Neuronal stem cell (in vitro differentiated cells): ENCODE measurements around the gene NECTIN1.

Experiments used
- DNase-seq: peaks from one replicate; pipeline ENCODE4 v3.0.0-alpha.2; 2013; ENCODE audit warnings: low spot score
- H2AFZ ChIP-seq: one replicate; pipeline ENCODE4 v1.6.1; 2013; ENCODE audit warnings: mild to moderate bottlenecking, low read length, inconsistent platforms
- H2AK5ac ChIP-seq: 2 replicates; pipeline ENCODE4 v1.6.1; 2013; ENCODE audit warnings: low read depth, mild to moderate bottlenecking, inconsistent platforms, low read length, moderate library complexity, mixed read lengths
- H2BK120ac ChIP-seq: 2 replicates; pipeline ENCODE4 v1.6.1; 2013; ENCODE audit warnings: low read depth, mild to moderate bottlenecking, inconsistent platforms, low read length, moderate library complexity, mixed read lengths
- H2BK12ac ChIP-seq: one replicate; pipeline ENCODE4 v1.6.1; 2013; ENCODE audit warnings: low read length, inconsistent platforms
- H2BK15ac ChIP-seq: 2 replicates; pipeline ENCODE4 v1.6.1; 2013; ENCODE audit warnings: mild to moderate bottlenecking, low read length, inconsistent platforms, mixed read lengths
- H2BK5ac ChIP-seq: one replicate; pipeline ENCODE4 v1.6.1; 2013; ENCODE audit warnings: inconsistent platforms, mild to moderate bottlenecking, low read length, moderate library complexity
- H3K14ac ChIP-seq: one replicate; pipeline ENCODE4 v1.6.1; 2013; ENCODE audit warnings: low read length, inconsistent platforms
- H3K18ac ChIP-seq: 2 replicates; pipeline ENCODE4 v1.6.1; 2013; ENCODE audit warnings: low read length, inconsistent platforms
- H3K23ac ChIP-seq: 2 replicates; pipeline ENCODE4 v1.6.1; 2013; ENCODE audit warnings: low read depth, mild to moderate bottlenecking, mixed read lengths, low read length, inconsistent platforms; ENCODE audit not compliant: poor library complexity
- H3K27ac ChIP-seq: replicated peaks from 3 replicates; pipeline ENCODE4 v1.5.1; 2013; ENCODE audit warnings: low read length, inconsistent platforms
- H3K27me3 ChIP-seq, 3 experiments: 2 replicates each; pipeline ENCODE4 v1.6.1; 2013; ENCODE audit warnings: low read length in 3 of 3, mild to moderate bottlenecking in 2 of 3, inconsistent platforms in 1 of 3, low read depth in 1 of 3, mixed read lengths in 1 of 3, moderate library complexity in 1 of 3; ENCODE audit not compliant: control insufficient read depth in 3 of 3, insufficient read depth in 3 of 3
- H3K36me3 ChIP-seq, 2 donors: replicated peaks in 1 of 2; 2 replicates each; pipeline ENCODE4 v1.6.1; 2013; ENCODE audit warnings: low read length in 2 of 2; ENCODE audit not compliant: control insufficient read depth in 2 of 2, insufficient read depth in 2 of 2
- H3K4ac ChIP-seq: 2 replicates; pipeline ENCODE4 v1.6.1; 2013; ENCODE audit warnings: inconsistent platforms, mild to moderate bottlenecking, low read length, moderate library complexity
- H3K4me1 ChIP-seq, 2 donors: 1 replicate in 1 of 2; 2 replicates in 1 of 2; pipeline ENCODE4 v1.6.1; 2013; ENCODE audit warnings: low read length in 2 of 2, low read depth in 1 of 2; ENCODE audit not compliant: control insufficient read depth in 2 of 2, insufficient read depth in 1 of 2
- H3K4me2 ChIP-seq: one replicate; pipeline ENCODE4 v1.6.1; 2013; ENCODE audit warnings: mild to moderate bottlenecking, low read length, inconsistent platforms; ENCODE audit not compliant: insufficient read depth, poor library complexity, severe bottlenecking
- H3K4me3 ChIP-seq, 2 donors: 2 replicates each; pipeline ENCODE4 v1.5.1; 2013; ENCODE audit warnings: low read length in 2 of 2, mild to moderate bottlenecking in 2 of 2, inconsistent platforms in 1 of 2, moderate library complexity in 1 of 2
- H3K79me1 ChIP-seq: one replicate; pipeline ENCODE4 v1.6.1; 2013; ENCODE audit warnings: low read depth, mild to moderate bottlenecking, inconsistent platforms, low read length, moderate library complexity
- H3K9ac ChIP-seq: one replicate; pipeline ENCODE4 v1.6.1; 2013; ENCODE audit warnings: mild to moderate bottlenecking, low read depth, low read length, inconsistent platforms; ENCODE audit not compliant: poor library complexity
- H3K9me3 ChIP-seq, 2 donors: replicated peaks in 1 of 2; 2 replicates each; pipeline versions ENCODE3 to v1.6.1; 2013; ENCODE audit warnings: low read length in 2 of 2, mild to moderate bottlenecking in 2 of 2, inconsistent platforms in 1 of 2, low read depth in 1 of 2, mixed read lengths in 1 of 2, moderate library complexity in 1 of 2; ENCODE audit not compliant: control insufficient read depth in 2 of 2, insufficient read depth in 1 of 2
- H4K8ac ChIP-seq: one replicate; pipeline ENCODE4 v1.6.1; 2013; ENCODE audit warnings: low read depth, mild to moderate bottlenecking, inconsistent platforms, low read length, moderate library complexity
- H4K91ac ChIP-seq: one replicate; pipeline ENCODE4 v1.6.1; 2013; ENCODE audit warnings: low read length, low read depth, mild to moderate bottlenecking, inconsistent platforms; ENCODE audit not compliant: poor library complexity
- WGBS, 2 donors: extraction: QIAGEN DNeasy Blood & Tissue Kit; methylation state at CpG; one replicate each; pipeline ENCODE4 v1.1.7; 2013; ENCODE audit warnings: missing lambda C conversion rate in 2 of 2, mixed read lengths in 1 of 2; ENCODE audit not compliant: insufficient read length in 2 of 2, insufficient replicate concordance in 1 of 2; ENCODE audit errors: extremely low coverage in 2 of 2; 5-methylcytosine and 5-hydroxymethylcytosine counted together

Gene NECTIN1

DNA sequence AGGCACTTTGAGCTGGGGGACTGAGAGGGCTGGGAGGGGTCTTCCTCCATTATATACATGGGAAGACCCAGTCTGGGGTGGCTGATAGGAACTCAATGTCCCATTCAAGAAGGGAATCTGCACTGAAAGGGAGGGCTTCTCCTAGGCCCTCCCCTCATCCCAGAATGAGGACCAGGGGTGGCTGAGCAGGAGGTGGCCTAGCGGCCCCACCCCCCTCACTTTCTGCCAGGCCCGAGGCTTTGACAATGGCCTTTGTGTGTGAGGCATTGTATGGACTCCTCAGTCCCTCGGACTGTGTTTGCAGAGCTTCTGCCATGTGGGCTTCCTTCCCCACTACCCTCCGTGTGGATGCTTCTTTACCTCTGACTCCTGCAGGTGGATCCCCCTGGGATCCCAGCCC, 65.7 kb downstream of the NECTIN1 start:
- H4K91ac ChIP-seq: no peak overlapping the region
- H3K4me3 ChIP-seq: no peak overlapping the region
- H3K14ac ChIP-seq: no peak overlapping the region
- H3K9ac ChIP-seq: no peak overlapping the region
- H2BK15ac ChIP-seq: no peak overlapping the region
- H3K79me1 ChIP-seq: peaks cover 9% of the 10 kb centered on the region
- no peak overlapping the region for H4K8ac ChIP-seq
- no CpG with 5 or more reads among the region's 4 CpGs for WGBS, 2 donors
- no peak overlapping the region for H2AFZ ChIP-seq
- peaks cover 11 to 15% of the 10 kb centered on the region in 2 donors for H3K4me1 ChIP-seq
- no peak overlapping the region for H2BK12ac ChIP-seq
- no peak overlapping the region for H3K23ac ChIP-seq
- H3K36me3 ChIP-seq: peaks cover 5 to 14% of the 10 kb centered on the region in 2 donors
- no peaks in the 10 kb centered on the region for H3K27me3 ChIP-seq
- no peak overlapping the region for H3K18ac ChIP-seq
- DNase-seq: no peak
- no peak overlapping the region for H3K4ac ChIP-seq
- H2AK5ac ChIP-seq: no peak overlapping the region
- H2BK120ac ChIP-seq: no peak overlapping the region
- H2BK5ac ChIP-seq: no peak overlapping the region
- H3K9me3 ChIP-seq: no peaks in the 10 kb centered on the region
- H3K27ac ChIP-seq: no peak overlapping the region
- H3K4me2 ChIP-seq: no peak overlapping the region

DNA sequence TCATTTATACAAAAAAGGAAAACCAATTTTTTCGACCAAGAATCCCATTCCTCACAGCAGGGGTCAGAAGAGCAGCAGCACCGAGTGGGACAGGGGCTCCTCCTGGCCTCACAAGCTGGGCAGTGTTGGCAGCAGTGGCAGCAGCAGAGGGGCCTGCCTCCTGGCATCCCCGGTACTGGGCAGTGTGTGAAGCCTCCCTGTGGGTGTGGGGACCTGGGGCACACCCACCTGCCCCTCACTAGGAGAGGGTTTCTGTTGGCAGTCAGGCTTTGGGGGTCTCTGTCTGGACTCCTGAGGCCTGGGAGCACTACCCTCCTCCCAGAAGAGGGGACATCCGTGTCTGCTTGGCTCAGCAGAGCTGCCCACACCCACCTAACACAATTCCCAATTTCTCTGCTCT, 67.8 kb downstream of the NECTIN1 start:
- H2BK12ac ChIP-seq: no peak overlapping the region
- peak overlapping the region; percentile 27 for H3K18ac ChIP-seq
- DNase-seq: no peak
- no peak overlapping the region for H3K27ac ChIP-seq
- no CpG with 5 or more reads among the region's 4 CpGs for WGBS, 2 donors
- H3K36me3 ChIP-seq: peaks cover 0 to 14% of the 10 kb centered on the region in 2 donors
- H3K4ac ChIP-seq: no peak overlapping the region
- H3K4me3 ChIP-seq: no peak overlapping the region
- H4K91ac ChIP-seq: no peak overlapping the region
- no peaks in the 10 kb centered on the region for H3K9me3 ChIP-seq
- H2BK15ac ChIP-seq: no peak overlapping the region
- H2BK120ac ChIP-seq: no peak overlapping the region
- H2AK5ac ChIP-seq: no peak overlapping the region
- no peak overlapping the region for H3K4me2 ChIP-seq
- H3K14ac ChIP-seq: no peak overlapping the region
- H2AFZ ChIP-seq: no peak overlapping the region
- H3K27me3 ChIP-seq: no peaks in the 10 kb centered on the region
- H3K23ac ChIP-seq: no peak overlapping the region
- no peak overlapping the region for H3K9ac ChIP-seq
- peaks cover 9% of the 10 kb centered on the region for H3K79me1 ChIP-seq
- no peak overlapping the region for H2BK5ac ChIP-seq
- peaks cover 8 to 15% of the 10 kb centered on the region in 2 donors for H3K4me1 ChIP-seq
- no peak overlapping the region for H4K8ac ChIP-seq

DNA sequence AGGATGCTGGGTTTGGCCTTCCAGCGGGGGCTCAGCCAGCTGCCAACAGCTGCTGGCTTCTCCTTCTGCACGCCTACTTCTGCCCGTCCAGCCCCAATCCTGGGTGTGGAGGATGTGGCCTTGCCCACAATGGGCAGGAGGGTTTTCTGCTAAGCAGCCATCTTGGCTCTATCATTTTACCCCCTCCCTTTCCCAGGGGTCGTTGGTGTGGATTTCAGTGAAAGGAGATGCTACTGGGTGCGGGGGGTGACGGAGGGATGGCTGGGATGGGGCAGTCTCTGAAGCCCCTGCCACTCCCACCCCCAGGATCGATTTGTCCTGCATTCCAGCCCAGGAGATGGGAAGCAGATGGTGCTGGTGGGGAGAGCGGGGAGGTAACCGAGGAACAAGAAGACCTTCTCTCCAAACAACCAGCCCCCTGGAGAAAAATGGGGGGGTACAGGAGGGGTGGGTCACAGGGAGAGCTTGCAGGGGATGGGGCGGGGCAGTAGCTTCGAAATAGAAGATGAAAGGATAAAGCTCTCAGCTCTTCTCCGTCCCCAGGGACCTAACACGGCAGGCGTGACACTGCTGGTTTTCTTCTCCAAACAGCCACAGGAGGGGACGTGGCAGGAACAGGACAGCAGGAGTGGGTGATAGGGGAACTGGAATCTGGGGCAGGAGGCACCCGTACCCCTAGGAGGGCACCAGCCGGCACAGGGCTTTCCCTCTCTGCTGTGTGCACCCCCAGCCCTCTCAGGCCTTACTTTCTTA, 68.9 kb downstream of the NECTIN1 start:
- Histone ChIP-seq H2AK5ac (no peak overlapping the region), H3K4ac (no peak overlapping the region), H3K9ac (no peak overlapping the region), H3K27me3 (no peaks in the 10 kb centered on the region), H3K27ac (no peak overlapping the region), H2BK120ac (no peak overlapping the region), H2AFZ (no peak overlapping the region), H3K9me3 (no peaks in the 10 kb centered on the region), H3K4me3 (no peak overlapping the region), H3K4me2 (no peak overlapping the region), H2BK12ac (no peak overlapping the region), H3K36me3 (peaks cover 0 to 5% of the 10 kb centered on the region in 2 donors), H3K18ac (peak overlapping the region; percentile 20), H2BK5ac (no peak overlapping the region), H4K8ac (peak overlapping the region; percentile 29), H3K79me1 (peaks cover 3% of the 10 kb centered on the region), H4K91ac (no peak overlapping the region), H3K14ac (no peak overlapping the region), H2BK15ac (no peak overlapping the region), H3K23ac (no peak overlapping the region), H3K4me1 (peaks cover 8 to 15% of the 10 kb centered on the region in 2 donors)
- no peak for DNase-seq
- no CpG with 5 or more reads among the region's 17 CpGs for WGBS, 2 donors

DNA sequence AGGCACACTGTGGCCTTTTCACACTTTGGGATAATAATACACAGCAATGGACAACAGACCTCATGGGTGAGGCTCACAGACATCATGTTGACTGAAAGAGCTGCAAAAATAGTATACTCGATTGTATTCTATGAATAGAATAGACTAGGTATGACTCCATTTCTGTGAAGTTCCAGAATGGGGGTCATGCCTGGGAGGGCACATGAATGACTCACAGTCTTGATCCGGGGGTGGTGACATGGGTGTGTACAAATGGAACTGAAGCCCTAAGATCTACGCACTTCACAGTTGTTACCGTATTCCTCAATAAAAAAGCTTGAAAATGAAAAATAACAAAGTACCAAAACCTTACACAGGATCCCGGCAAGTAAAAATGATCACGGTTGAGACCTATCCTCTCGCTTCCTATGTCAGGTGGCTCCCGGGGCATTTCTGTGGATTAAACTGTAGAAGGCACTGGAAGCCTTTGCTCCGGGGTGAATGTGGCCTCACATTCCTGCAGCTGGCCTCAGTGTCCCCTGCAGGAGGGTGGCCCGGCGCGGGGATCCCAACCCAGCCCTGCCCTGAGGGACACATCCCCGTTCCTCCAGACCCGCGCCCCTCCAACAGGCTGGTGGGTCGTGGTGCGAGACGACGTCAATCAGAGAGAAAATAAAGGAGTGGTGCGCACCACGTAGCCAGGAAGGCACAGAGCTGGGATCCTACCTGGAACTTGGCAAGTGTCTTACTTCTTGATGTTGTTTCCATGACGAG, 75.9 kb downstream of the NECTIN1 start:
- Histone ChIP-seq H3K27me3 (no peaks in the 10 kb centered on the region), H2AFZ (no peak overlapping the region), H4K8ac (no peak overlapping the region), H3K27ac (no peak overlapping the region), H2BK120ac (no peak overlapping the region), H2AK5ac (no peak overlapping the region), H3K4me3 (peak overlapping the region in 1 of 2 donors; percentile 14), H3K4me1 (peaks cover 3 to 4% of the 10 kb centered on the region in 2 donors), H2BK12ac (no peak overlapping the region), H3K18ac (peak overlapping the region; percentile 24), H3K9ac (no peak overlapping the region), H4K91ac (no peak overlapping the region), H3K4ac (no peak overlapping the region), H3K79me1 (no peaks in the 10 kb centered on the region), H3K9me3 (no peaks in the 10 kb centered on the region), H2BK15ac (no peak overlapping the region), H3K14ac (no peak overlapping the region), H3K23ac (no peak overlapping the region), H2BK5ac (no peak overlapping the region), H3K4me2 (no peak overlapping the region), H3K36me3 (no peaks in the 10 kb centered on the region)
- no peak for DNase-seq
- WGBS, 2 donors: no CpG with 5 or more reads among the region's 22 CpGs
